NCI-H2196 (cell line): ENCODE data around the gene CCR5.
"Not testable (repeated sequence)": the region's sequence is repeated elsewhere in the genome, so short reads cannot be mapped to it uniquely, and the experiment has no call there.

ENCODE experiments used
- DNase-seq: peaks from one replicate; lab custom pipeline; 2025; ENCODE audit not compliant: unreplicated experiment; lab: John Stamatoyannopoulos, UW

CCR5 gene

GRCh38 chr3:46370839-46371518 is at the start of gene CCR5:
Gene CCR5, plus strand, starts transcription at chr3:46370946. Its CDS starts 1,957 bp downstream, at chr3:46372903.
- DNase-seq, result no peak

- DNase-seq, result no peak
Measured at GRCh38 chr3:46321461-46322104, 49.2 kb upstream of the CCR5 start.

GRCh38 chr3:46324036-46324435 is 46.7 kb upstream of the CCR5 start:
- no peak for DNase-seq

GRCh38 chr3:46325645-46326300 is 45.0 kb upstream of the CCR5 start:
- DNase-seq, result no peak

- not testable (repeated sequence) for DNase-seq
Measured at GRCh38 chr3:46330676-46331075, 40.1 kb upstream of the CCR5 start.

- no peak for DNase-seq
Measured at GRCh38 chr3:46334741-46335478, 35.8 kb upstream of the CCR5 start.

- DNase-seq, result no peak
Measured at GRCh38 chr3:46335541-46335940, 35.2 kb upstream of the CCR5 start.

GRCh38 chr3:46337911-46338310 is 32.8 kb upstream of the CCR5 start:
- no peak for DNase-seq

GRCh38 chr3:46338840-46339239 is 31.9 kb upstream of the CCR5 start:
- DNase-seq, result no peak

- DNase-seq, result no peak
Measured at GRCh38 chr3:46344476-46344875, 26.3 kb upstream of the CCR5 start.

GRCh38 chr3:46348823-46349482 is 21.8 kb upstream of the CCR5 start:
- DNase-seq, result no peak

- DNase-seq, result no peak
Measured at GRCh38 chr3:46349484-46350261, 21.1 kb upstream of the CCR5 start.

GRCh38 chr3:46350262-46350565 is 20.5 kb upstream of the CCR5 start:
- no peak for DNase-seq

- no peak for DNase-seq
Measured at GRCh38 chr3:46351646-46352045, 19.1 kb upstream of the CCR5 start.

GRCh38 chr3:46353090-46353489 is 17.7 kb upstream of the CCR5 start:
- no peak for DNase-seq

- DNase-seq, result no peak
Measured at GRCh38 chr3:46353647-46354410, 16.9 kb upstream of the CCR5 start, which contains the start of gene CCR2. Gene CCR2, plus strand, starts transcription at chr3:46354111. Its CDS starts 3,417 bp downstream, at chr3:46357528.

GRCh38 chr3:46354478-46354877 is 16.3 kb upstream of the CCR5 start:
- no peak for DNase-seq

GRCh38 chr3:46354984-46355383 is 15.8 kb upstream of the CCR5 start:
- DNase-seq, result no peak

GRCh38 chr3:46356276-46356675 is 14.5 kb upstream of the CCR5 start:
- DNase-seq, result no peak

- peak; percentile 7 for DNase-seq
Measured at GRCh38 chr3:46356909-46357308, 13.8 kb upstream of the CCR5 start.
